Panc1 (cell line): ENCODE measurements around the gene TDRD10. TPM values are rescaled to one million over a fixed set of nuclear protein-coding genes. Genes with fewer than 3 reads are reported as not detected.

Experiments used
- ATAC-seq: fragments of 200-7000 bp; cut with Tn5 transposase; 2 replicates; pipeline ENCODE4 v1.9.1; 2020; ENCODE audit warnings: mild to moderate bottlenecking, moderate library complexity
- BruUV-seq: library from RNA; stranded (reverse); fragments of 400-500 nt; replicated peaks from 2 replicates; lab custom pipeline; 2021; lab: Mats Ljungman, UMichigan
- CTCF ChIA-PET: fragments of 300-600 bp; sonication (Branson Sonifier 250); formaldehyde crosslinking; loops from one replicate; lab custom pipeline; 2022; ENCODE audit warnings: antibody characterized with exemption; lab: Charles Lee
- POLR2A ChIA-PET: fragments of 300-600 bp; sonication (Branson Sonifier 250); formaldehyde crosslinking; loops from one replicate; lab custom pipeline; 2022; ENCODE audit warnings: antibody characterized with exemption; lab: Charles Lee
- DNase-seq: peaks from one replicate; pipeline ENCODE4 v3.0.0-alpha.2; 2010; ENCODE audit warnings: low read depth, low spot score
- H3K27ac ChIP-seq: 2 replicates; pipeline ENCODE4 v1.5.1; 2011; ENCODE audit warnings: mild to moderate bottlenecking, low read length, inconsistent platforms
- H3K27me3 ChIP-seq: fragments of 200-500 bp; sonication (Bioruptor generic); 2 replicates; pipeline ENCODE4 v1.6.0; 2014; ENCODE audit warnings: low read length, inconsistent platforms; ENCODE audit not compliant: control insufficient read depth, insufficient read depth
- H3K36me3 ChIP-seq: fragments of 200-500 bp; sonication (Bioruptor generic); 2 replicates; pipeline ENCODE4 v1.5.1; 2014; ENCODE audit warnings: inconsistent platforms, mild to moderate bottlenecking, low read length, moderate library complexity; ENCODE audit not compliant: control insufficient read depth, insufficient read depth
- H3K4me1 ChIP-seq: 2 replicates; pipeline ENCODE4 v1.5.1; 2011; ENCODE audit warnings: inconsistent platforms, mild to moderate bottlenecking, low read length, moderate library complexity; ENCODE audit not compliant: control insufficient read depth, insufficient read depth
- H3K4me3 ChIP-seq, 2 experiments: 2 replicates each; pipeline ENCODE4 v1.5.1; 2011 to 2012; ENCODE audit warnings: low read depth in 2 of 2, low read length in 2 of 2, mild to moderate bottlenecking in 2 of 2, inconsistent platforms in 1 of 2, moderate library complexity in 1 of 2
- H3K9me3 ChIP-seq: fragments of 200-500 bp; sonication (Bioruptor generic); 2 replicates; pipeline ENCODE4 v1.5.1; 2014; ENCODE audit warnings: low read depth, mild to moderate bottlenecking, inconsistent platforms, low read length, moderate library complexity; ENCODE audit not compliant: control insufficient read depth, insufficient read depth
- CTCF ChIP-seq: fragments of 450-650 bp; IDR thresholded peaks from 2 replicates; pipeline ENCODE4 v1.5.1; 2017; ENCODE audit warnings: mild to moderate bottlenecking
- POLR2AphosphoS5 ChIP-seq: IDR thresholded peaks from 2 replicates; pipeline ENCODE4 v1.6.1; 2012; ENCODE audit warnings: mild to moderate bottlenecking, low read depth, low read length, moderate library complexity
- REST ChIP-seq, 2 experiments: IDR thresholded peaks; 2 replicates each; pipeline ENCODE4 v1.6.1; 2011 to 2012; ENCODE audit warnings: low read depth in 2 of 2, control low read depth in 1 of 2, low read length in 1 of 2, mild to moderate bottlenecking in 1 of 2, moderate library complexity in 1 of 2; ENCODE audit not compliant: insufficient read depth in 1 of 2
- SIN3A ChIP-seq: IDR thresholded peaks from 2 replicates; pipeline ENCODE4 v1.6.1; 2012; ENCODE audit warnings: low read depth, mild to moderate bottlenecking, low read length, moderate library complexity, borderline replicate concordance; ENCODE audit not compliant: insufficient read depth
- TCF7L2 ChIP-seq: IDR thresholded peaks from 2 replicates; pipeline ENCODE4 v1.6.1; 2011; ENCODE audit warnings: mild to moderate bottlenecking, low read depth, low read length, inconsistent platforms
- in situ Hi-C: cut with HindIII; loops from 2 replicates; pipeline ENCODE4 v1.10.0; 2016; ENCODE audit warnings: low sequenced_read_pairs, low pct_unique_long_range_greater_than_20kb
- intact Hi-C: fragments of 100-400 bp; cut with micrococcal nuclease; formaldehyde crosslinking; loops from one replicate; pipeline ENCODE4 v1.10.0; 2022; ENCODE audit not compliant: unreplicated experiment
- total RNA-seq: library from RNA; stranded (reverse); gene quantifications from one replicate; pipeline ENCODE4 v1.2.1, GENCODE V29; 2021; ENCODE audit not compliant: unreplicated experiment

Gene TDRD10
- total RNA-seq, 1 experiment from 2014 or later: not detected

- CTCF ChIA-PET: no interaction called here
These were observed 70.6 kb downstream of the TDRD10 start for GRCh38 chr1:154572468-154573167.

GRCh38 chr1:154573168-154573510 lies 71.1 kb downstream of the TDRD10 start:
- Histone ChIP-seq H3K27me3 (peaks cover 3% of the 10 kb centered on the region; the same call in 1 of the 2 replicates), H3K4me1 (no peaks in the 10 kb centered on the region), H3K36me3 (no peaks in the 10 kb centered on the region), H3K27ac (no peak overlapping the region), H3K9me3 (no peaks in the 10 kb centered on the region), H3K4me3 (no peak overlapping the region)
- no peak for ATAC-seq
- POLR2A ChIA-PET: no interaction called here
- no TSS peak for BruUV-seq
- in situ Hi-C loops: no loop called here
- CTCF ChIA-PET: no interaction called here
- no peak for DNase-seq
- no peak for TF ChIP-seq POLR2AphosphoS5
- no peak for TF ChIP-seq SIN3A
- TF ChIP-seq REST (IDR thresholded peaks at IDR 0.05; ENCODE audit: insufficient read depth in 1 of 2, low read depth in 2 of 2, low read length in 1 of 2): no peak
- no peak for TF ChIP-seq CTCF
- TF ChIP-seq TCF7L2: no peak
- intact Hi-C loops: no loop called here

More at GRCh38 chr1:154572468-154573167, 70.6 kb downstream of the TDRD10 start:
- intact Hi-C loops: no loop called here
- in situ Hi-C loops: no loop called here
- no TSS peak for BruUV-seq
- Histone ChIP-seq H3K36me3 (no peaks in the 10 kb centered on the region), H3K27ac (no peak overlapping the region), H3K27me3 (peaks cover 3% of the 10 kb centered on the region; the same call in 1 of the 2 replicates), H3K9me3 (no peaks in the 10 kb centered on the region), H3K4me3 (no peak overlapping the region), H3K4me1 (no peaks in the 10 kb centered on the region)
- POLR2A ChIA-PET: no interaction called here
- no peak for ATAC-seq
- TF ChIP-seq SIN3A (no peak), TCF7L2 (no peak), POLR2AphosphoS5 (no peak), REST (IDR thresholded peaks at IDR 0.05; ENCODE audit: insufficient read depth in 1 of 2, low read depth in 2 of 2, low read length in 1 of 2) (no peak), CTCF (no peak)
- no peak for DNase-seq
